CD4-positive, alpha-beta T cell (primary cell): ENCODE results near the gene POLR2C. TPM values are rescaled to one million over a fixed set of nuclear protein-coding genes. Genes with fewer than 3 reads are reported as not detected.

ENCODE experiments used
- ATAC-seq: fragments of 200-7000 bp; cut with Tn5 transposase; one replicate; pipeline ENCODE4 v1.10.0; 2022; ENCODE audit warnings: mild to moderate bottlenecking; ENCODE audit not compliant: poor library complexity
- CTCF ChIA-PET: fragments of 350-600 bp; sonication (Branson Sonifier 250); formaldehyde crosslinking; loops from one replicate; lab custom pipeline; 2021; ENCODE audit warnings: antibody characterized with exemption, inconsistent platforms; lab: Charles Lee
- POLR2A ChIA-PET: fragments of 350-600 bp; sonication (Branson Sonifier 250); formaldehyde crosslinking; loops from one replicate; lab custom pipeline; 2021; ENCODE audit warnings: antibody characterized with exemption, inconsistent platforms; lab: Charles Lee
- DNase-seq, 14 experiments: peaks; one replicate each; pipeline ENCODE4 v3.0.0-alpha.2; 2013 to 2020; ENCODE audit warnings: mixed read lengths in 2 of 14
- H3K27ac ChIP-seq, 2 donors: one replicate each; pipeline versions ENCODE4 v1.5.1 to v1.7.0; 2013; ENCODE audit warnings: low read length in 2 of 2, low read depth in 1 of 2, mild to moderate bottlenecking in 1 of 2
- H3K27me3 ChIP-seq, 2 experiments: 1 replicate in 1 of 2; 2 replicates in 1 of 2; pipeline versions ENCODE4 v1.6.1 to v1.7.0; 2013; ENCODE audit warnings: low read length in 2 of 2, control low read depth in 1 of 2, mild to moderate bottlenecking in 1 of 2, moderate library complexity in 1 of 2; ENCODE audit not compliant: insufficient read depth in 2 of 2, control insufficient read depth in 1 of 2
- H3K36me3 ChIP-seq: one replicate; pipeline ENCODE4 v1.6.1; 2013; ENCODE audit warnings: low read length, control low read depth; ENCODE audit not compliant: insufficient read depth
- H3K4me1 ChIP-seq: one replicate; pipeline ENCODE4 v1.6.1; 2013; ENCODE audit warnings: low read length, control low read depth; ENCODE audit not compliant: insufficient read depth
- H3K4me3 ChIP-seq: one replicate; pipeline ENCODE4 v1.5.1; 2013; ENCODE audit warnings: mild to moderate bottlenecking, low read length, moderate library complexity
- H3K9me3 ChIP-seq, 2 experiments: 1 replicate in 1 of 2; 2 replicates in 1 of 2; pipeline versions ENCODE4 v1.6.1 to v1.7.0; 2013; ENCODE audit warnings: low read length in 2 of 2, mild to moderate bottlenecking in 2 of 2, control low read depth in 1 of 2, moderate library complexity in 1 of 2; ENCODE audit not compliant: control insufficient read depth in 1 of 2, insufficient read depth in 1 of 2
- H3K27ac Mint-ChIP-seq: one replicate; pipeline ENCODE4 v1.8.0; 2020; ENCODE audit warnings: mixed read lengths
- H3K27me3 Mint-ChIP-seq: one replicate; pipeline ENCODE4 v1.8.0; 2021; ENCODE audit warnings: mixed read lengths
- H3K36me3 Mint-ChIP-seq: one replicate; pipeline ENCODE4 v1.8.0; 2021; ENCODE audit warnings: low read depth, mixed read lengths
- H3K4me1 Mint-ChIP-seq: one replicate; pipeline ENCODE4 v1.8.0; 2021; ENCODE audit warnings: low read depth, mixed read lengths
- H3K4me3 Mint-ChIP-seq: one replicate; pipeline ENCODE4 v1.8.0; 2020; ENCODE audit warnings: mild to moderate bottlenecking, mixed read lengths
- H3K9me3 Mint-ChIP-seq: one replicate; pipeline ENCODE4 v1.8.0; 2020; ENCODE audit warnings: mixed read lengths
- CTCF ChIP-seq: fragments of 200-600 bp; IDR thresholded peaks from one replicate; pipeline ENCODE4 v1.8.0; 2022; ENCODE audit warnings: antibody characterized with exemption, mild to moderate bottlenecking
- intact Hi-C, 2 experiments: fragments of 100-400 bp; cut with DNase I in 1 of 2; cut with micrococcal nuclease in 1 of 2; formaldehyde crosslinking; loops; one replicate each; pipeline versions ENCODE4 v1.15.1 to v1.9.0; 2023 to 2025; cut with DNase I, micrococcal nuclease
- total RNA-seq, 174 experiments: library from RNA in 2 of 174; stranded (reverse) in 2 of 174; gene quantifications; one replicate each; pipeline ENCODE4 v1.2.3 and lab custom pipeline; 2021 to 2026

POLR2C gene
- total RNA-seq, 2 experiments from 2014 or later, result 124 to 125 TPM

- no peak overlapping the region for H3K4me3 Mint-ChIP-seq
- Histone ChIP-seq H3K27ac (no peak overlapping the region), H3K9me3 (no peaks in the 10 kb centered on the region), H3K4me1 (no peaks in the 10 kb centered on the region), H3K36me3 (peaks cover 24% of the 10 kb centered on the region), H3K4me3 (no peak overlapping the region), H3K27me3 (no peaks in the 10 kb centered on the region)
- peaks cover 26% of the 10 kb centered on the region for H3K36me3 Mint-ChIP-seq
- no peak for TF ChIP-seq CTCF
- no peaks in the 10 kb centered on the region for H3K27me3 Mint-ChIP-seq
- DNase-seq (no peak), ATAC-seq (no peak)
- no peaks in the 10 kb centered on the region for H3K4me1 Mint-ChIP-seq
- intact Hi-C loops, result no loop called here
- ChIA-PET CTCF (no interaction called here), POLR2A (no interaction called here)
- no peak overlapping the region for H3K27ac Mint-ChIP-seq
- no peaks in the 10 kb centered on the region for H3K9me3 Mint-ChIP-seq
Observed at GRCh38 chr16:57514371-57514770, 51.9 kb downstream of the POLR2C start.

GRCh38 chr16:57514791-57515600, 52.5 kb downstream of the POLR2C start:
- H3K27ac ChIP-seq, result no peak overlapping the region
- ATAC-seq, result no peak

GRCh38 chr16:57516176-57516725, 53.8 kb downstream of the POLR2C start:
- Histone ChIP-seq H3K4me1 (peaks cover 7% of the 10 kb centered on the region), H3K27ac (no peak overlapping the region), H3K4me3 (no peak overlapping the region), H3K27me3 (no peaks in the 10 kb centered on the region), H3K36me3 (peaks cover 24% of the 10 kb centered on the region), H3K9me3 (no peaks in the 10 kb centered on the region)
- Mint-ChIP-seq H3K27ac (no peak overlapping the region), H3K4me3 (no peak overlapping the region), H3K36me3 (peaks cover 26% of the 10 kb centered on the region), H3K27me3 (no peaks in the 10 kb centered on the region), H3K4me1 (peaks cover 5% of the 10 kb centered on the region), H3K9me3 (no peaks in the 10 kb centered on the region)
- intact Hi-C loops, result no loop called here
- CTCF ChIA-PET, result no interaction called here
- DNase-seq (no peak), ATAC-seq (no peak)
- POLR2A ChIA-PET, result no interaction called here
- TF ChIP-seq CTCF, result no peak

More at GRCh38 chr16:57514791-57515600, 52.5 kb downstream of the POLR2C start:
- no peak for DNase-seq
- Histone ChIP-seq H3K27me3 (no peaks in the 10 kb centered on the region), H3K4me3 (no peak overlapping the region), H3K4me1 (peaks cover 6% of the 10 kb centered on the region), H3K36me3 (peaks cover 24% of the 10 kb centered on the region), H3K9me3 (no peaks in the 10 kb centered on the region)
- peaks cover 2% of the 10 kb centered on the region for H3K4me1 Mint-ChIP-seq
- ChIA-PET POLR2A (no interaction called here), CTCF (no interaction called here)
- H3K27me3 Mint-ChIP-seq, result no peaks in the 10 kb centered on the region
- intact Hi-C loops, result no loop called here
- TF ChIP-seq CTCF, result no peak
- no peak overlapping the region for H3K27ac Mint-ChIP-seq
- H3K9me3 Mint-ChIP-seq, result no peaks in the 10 kb centered on the region
- H3K4me3 Mint-ChIP-seq, result no peak overlapping the region
- peaks cover 26% of the 10 kb centered on the region for H3K36me3 Mint-ChIP-seq
